HL-60 (cell line): ENCODE data around the gene CD3E.

Experiments used
- TF ChIP-seq, protein P1 (sequence below): IDR thresholded peaks from one replicate; pipeline ENCODE4 v1.5.1; 2011; ENCODE audit warnings: low read length, control low read depth, inconsistent platforms; ENCODE audit not compliant: insufficient read depth
- TF ChIP-seq, protein P2 (sequence below): IDR thresholded peaks from 2 replicates; pipeline ENCODE4 v1.6.1; 2012; ENCODE audit warnings: low read depth; ENCODE audit not compliant: insufficient replicate concordance

GRCh38 chr11:118310781-118311485 lies 6.4 kb downstream of the CD3E start:
- TF ChIP-seq, protein P1, sequence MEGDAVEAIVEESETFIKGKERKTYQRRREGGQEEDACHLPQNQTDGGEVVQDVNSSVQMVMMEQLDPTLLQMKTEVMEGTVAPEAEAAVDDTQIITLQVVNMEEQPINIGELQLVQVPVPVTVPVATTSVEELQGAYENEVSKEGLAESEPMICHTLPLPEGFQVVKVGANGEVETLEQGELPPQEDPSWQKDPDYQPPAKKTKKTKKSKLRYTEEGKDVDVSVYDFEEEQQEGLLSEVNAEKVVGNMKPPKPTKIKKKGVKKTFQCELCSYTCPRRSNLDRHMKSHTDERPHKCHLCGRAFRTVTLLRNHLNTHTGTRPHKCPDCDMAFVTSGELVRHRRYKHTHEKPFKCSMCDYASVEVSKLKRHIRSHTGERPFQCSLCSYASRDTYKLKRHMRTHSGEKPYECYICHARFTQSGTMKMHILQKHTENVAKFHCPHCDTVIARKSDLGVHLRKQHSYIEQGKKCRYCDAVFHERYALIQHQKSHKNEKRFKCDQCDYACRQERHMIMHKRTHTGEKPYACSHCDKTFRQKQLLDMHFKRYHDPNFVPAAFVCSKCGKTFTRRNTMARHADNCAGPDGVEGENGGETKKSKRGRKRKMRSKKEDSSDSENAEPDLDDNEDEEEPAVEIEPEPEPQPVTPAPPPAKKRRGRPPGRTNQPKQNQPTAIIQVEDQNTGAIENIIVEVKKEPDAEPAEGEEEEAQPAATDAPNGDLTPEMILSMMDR, result no peak
- TF ChIP-seq, protein P2, sequence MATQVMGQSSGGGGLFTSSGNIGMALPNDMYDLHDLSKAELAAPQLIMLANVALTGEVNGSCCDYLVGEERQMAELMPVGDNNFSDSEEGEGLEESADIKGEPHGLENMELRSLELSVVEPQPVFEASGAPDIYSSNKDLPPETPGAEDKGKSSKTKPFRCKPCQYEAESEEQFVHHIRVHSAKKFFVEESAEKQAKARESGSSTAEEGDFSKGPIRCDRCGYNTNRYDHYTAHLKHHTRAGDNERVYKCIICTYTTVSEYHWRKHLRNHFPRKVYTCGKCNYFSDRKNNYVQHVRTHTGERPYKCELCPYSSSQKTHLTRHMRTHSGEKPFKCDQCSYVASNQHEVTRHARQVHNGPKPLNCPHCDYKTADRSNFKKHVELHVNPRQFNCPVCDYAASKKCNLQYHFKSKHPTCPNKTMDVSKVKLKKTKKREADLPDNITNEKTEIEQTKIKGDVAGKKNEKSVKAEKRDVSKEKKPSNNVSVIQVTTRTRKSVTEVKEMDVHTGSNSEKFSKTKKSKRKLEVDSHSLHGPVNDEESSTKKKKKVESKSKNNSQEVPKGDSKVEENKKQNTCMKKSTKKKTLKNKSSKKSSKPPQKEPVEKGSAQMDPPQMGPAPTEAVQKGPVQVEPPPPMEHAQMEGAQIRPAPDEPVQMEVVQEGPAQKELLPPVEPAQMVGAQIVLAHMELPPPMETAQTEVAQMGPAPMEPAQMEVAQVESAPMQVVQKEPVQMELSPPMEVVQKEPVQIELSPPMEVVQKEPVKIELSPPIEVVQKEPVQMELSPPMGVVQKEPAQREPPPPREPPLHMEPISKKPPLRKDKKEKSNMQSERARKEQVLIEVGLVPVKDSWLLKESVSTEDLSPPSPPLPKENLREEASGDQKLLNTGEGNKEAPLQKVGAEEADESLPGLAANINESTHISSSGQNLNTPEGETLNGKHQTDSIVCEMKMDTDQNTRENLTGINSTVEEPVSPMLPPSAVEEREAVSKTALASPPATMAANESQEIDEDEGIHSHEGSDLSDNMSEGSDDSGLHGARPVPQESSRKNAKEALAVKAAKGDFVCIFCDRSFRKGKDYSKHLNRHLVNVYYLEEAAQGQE, result no peak
